Subcutaneous abdominal adipose tissue (tissue), 5 donors: Measurements from ENCODE around the gene TMEM53.

Experiments
- H3K27ac ChIP-seq: one replicate; pipeline ENCODE4 v1.7.0; 2013; ENCODE audit warnings: low read depth, mild to moderate bottlenecking, inconsistent platforms, low read length, moderate library complexity
- H3K27me3 ChIP-seq, 5 donors: one replicate each; pipeline ENCODE4 v1.7.0; 2013; ENCODE audit warnings: low read length in 5 of 5, inconsistent platforms in 1 of 5; ENCODE audit not compliant: control insufficient read depth in 5 of 5, insufficient read depth in 4 of 5
- H3K36me3 ChIP-seq, 5 donors: one replicate each; pipeline ENCODE4 v1.7.0; 2013; ENCODE audit warnings: low read length in 5 of 5; ENCODE audit not compliant: control insufficient read depth in 5 of 5, insufficient read depth in 5 of 5
- H3K4me1 ChIP-seq, 5 donors: one replicate each; pipeline ENCODE4 v1.7.0; 2013; ENCODE audit warnings: low read length in 5 of 5, mild to moderate bottlenecking in 3 of 5, moderate library complexity in 1 of 5; ENCODE audit not compliant: control insufficient read depth in 5 of 5, insufficient read depth in 5 of 5
- H3K4me3 ChIP-seq, 5 donors: one replicate each; pipeline ENCODE4 v1.7.0; 2013; ENCODE audit warnings: low read length in 5 of 5, low read depth in 1 of 5
- H3K9ac ChIP-seq, 5 donors: one replicate each; pipeline ENCODE4 v1.7.0; 2013; ENCODE audit warnings: low read length in 5 of 5, mild to moderate bottlenecking in 4 of 5, moderate library complexity in 3 of 5
- H3K9me3 ChIP-seq, 5 donors: one replicate each; pipeline ENCODE4 v1.7.0; 2013; ENCODE audit warnings: low read length in 5 of 5; ENCODE audit not compliant: control insufficient read depth in 5 of 5
- donor health status: healthy.
- donor health status: healthy.
- donor health status: healthy.
- donor health status: healthy.
- donor health status: healthy.

Gene TMEM53

DNA sequence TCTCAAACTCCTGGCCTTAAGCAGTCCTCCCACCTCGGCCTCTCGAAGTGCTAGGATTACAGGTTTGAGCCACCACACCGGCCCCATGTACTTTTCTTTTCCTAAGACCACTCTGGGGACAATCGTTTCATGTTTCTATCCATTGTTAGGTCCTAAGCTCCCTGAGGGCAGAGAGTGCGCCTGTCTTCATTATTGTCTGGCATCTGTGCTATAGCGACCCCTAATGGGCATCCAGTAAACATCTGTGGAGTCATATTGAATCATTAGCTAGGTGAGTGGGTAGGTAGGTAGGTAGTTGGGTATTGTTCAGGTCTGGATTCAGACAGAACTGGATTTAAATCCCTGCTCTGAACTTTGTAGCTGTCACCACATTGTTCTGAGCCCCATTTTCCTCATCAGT, 66.1 kb downstream of the TMEM53 start:
- Histone ChIP-seq H3K4me1 (no peaks in the 10 kb centered on the region), H3K27ac (no peak overlapping the region), H3K4me3 (no peak overlapping the region), H3K27me3 (peaks cover 0 to 16% (median 9%) of the 10 kb centered on the region in 5 donors), H3K9me3 (no peaks in the 10 kb centered on the region), H3K9ac (no peak overlapping the region), H3K36me3 (no peaks in the 10 kb centered on the region)

DNA sequence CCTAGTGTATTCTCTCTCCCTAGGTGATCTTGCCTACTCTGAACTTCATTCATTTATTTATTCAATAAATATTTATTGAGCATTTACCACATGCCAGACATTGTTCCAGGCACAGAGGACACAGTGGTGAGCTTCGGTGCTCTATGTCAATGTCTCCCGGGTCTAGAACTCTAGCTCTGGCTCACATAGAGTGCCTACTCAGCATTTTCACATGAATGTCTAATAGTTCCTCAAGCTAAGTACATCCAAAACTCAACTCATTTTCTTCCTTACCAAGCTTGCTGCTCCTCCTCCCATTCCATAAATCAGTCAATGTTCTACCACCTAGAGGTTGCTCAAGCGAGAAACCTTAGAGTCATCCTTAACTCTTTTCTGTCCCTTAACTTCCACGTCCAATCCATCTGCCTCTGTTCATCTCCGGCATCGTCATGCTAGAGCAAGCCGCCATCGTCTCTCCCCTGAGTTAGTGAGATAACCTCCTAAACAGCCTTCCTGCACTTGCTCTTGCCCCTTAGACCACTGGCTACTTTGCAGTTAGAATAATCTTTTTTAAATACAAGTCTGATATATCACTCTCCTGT, 67.5 kb downstream of the TMEM53 start:
- H3K4me1 ChIP-seq, result no peaks in the 10 kb centered on the region
- H3K27me3 ChIP-seq, result peaks cover 4 to 20% (median 13%) of the 10 kb centered on the region in 5 donors
- H3K27ac ChIP-seq, result no peak overlapping the region
- H3K9ac ChIP-seq, result no peak overlapping the region
- H3K4me3 ChIP-seq, result no peak overlapping the region
- H3K9me3 ChIP-seq, result no peaks in the 10 kb centered on the region
- H3K36me3 ChIP-seq, result no peaks in the 10 kb centered on the region

DNA sequence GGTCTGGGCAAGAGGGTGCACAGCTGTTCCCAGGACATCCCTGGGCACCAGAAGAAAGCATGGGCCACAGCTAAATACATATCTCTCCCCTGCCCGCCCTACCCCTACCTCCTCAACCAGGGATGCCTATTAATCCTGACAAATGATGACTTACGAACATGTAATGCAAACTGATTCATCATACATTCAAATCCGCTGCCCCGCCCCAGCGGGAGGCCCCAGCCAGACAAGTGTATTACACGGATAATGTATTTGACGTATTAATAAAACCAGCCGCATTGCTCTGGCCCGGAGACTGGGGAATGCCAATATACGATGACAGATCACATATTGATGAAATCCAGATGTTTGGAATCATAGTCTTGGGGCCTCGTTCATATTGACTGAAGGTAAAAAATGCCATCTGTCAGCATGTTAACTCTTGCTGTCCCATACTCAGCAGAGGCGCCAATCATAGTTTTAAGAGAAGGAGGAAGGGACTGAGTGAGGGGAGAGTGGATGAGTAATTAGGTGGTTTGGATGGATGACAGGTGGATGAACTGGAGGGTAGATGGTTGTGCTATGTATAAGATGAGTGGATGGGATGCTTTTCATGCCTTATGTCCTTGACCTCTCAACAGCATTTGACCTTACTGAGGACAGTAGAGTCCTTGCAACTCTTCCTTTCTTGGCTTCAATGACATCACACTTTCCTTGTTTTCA, 68.2 kb downstream of the TMEM53 start:
- Histone ChIP-seq H3K9ac (no peak overlapping the region), H3K4me1 (no peaks in the 10 kb centered on the region), H3K36me3 (no peaks in the 10 kb centered on the region), H3K27me3 (peaks cover 4 to 21% (median 13%) of the 10 kb centered on the region in 5 donors), H3K4me3 (no peak overlapping the region), H3K9me3 (no peaks in the 10 kb centered on the region), H3K27ac (no peak overlapping the region)

DNA sequence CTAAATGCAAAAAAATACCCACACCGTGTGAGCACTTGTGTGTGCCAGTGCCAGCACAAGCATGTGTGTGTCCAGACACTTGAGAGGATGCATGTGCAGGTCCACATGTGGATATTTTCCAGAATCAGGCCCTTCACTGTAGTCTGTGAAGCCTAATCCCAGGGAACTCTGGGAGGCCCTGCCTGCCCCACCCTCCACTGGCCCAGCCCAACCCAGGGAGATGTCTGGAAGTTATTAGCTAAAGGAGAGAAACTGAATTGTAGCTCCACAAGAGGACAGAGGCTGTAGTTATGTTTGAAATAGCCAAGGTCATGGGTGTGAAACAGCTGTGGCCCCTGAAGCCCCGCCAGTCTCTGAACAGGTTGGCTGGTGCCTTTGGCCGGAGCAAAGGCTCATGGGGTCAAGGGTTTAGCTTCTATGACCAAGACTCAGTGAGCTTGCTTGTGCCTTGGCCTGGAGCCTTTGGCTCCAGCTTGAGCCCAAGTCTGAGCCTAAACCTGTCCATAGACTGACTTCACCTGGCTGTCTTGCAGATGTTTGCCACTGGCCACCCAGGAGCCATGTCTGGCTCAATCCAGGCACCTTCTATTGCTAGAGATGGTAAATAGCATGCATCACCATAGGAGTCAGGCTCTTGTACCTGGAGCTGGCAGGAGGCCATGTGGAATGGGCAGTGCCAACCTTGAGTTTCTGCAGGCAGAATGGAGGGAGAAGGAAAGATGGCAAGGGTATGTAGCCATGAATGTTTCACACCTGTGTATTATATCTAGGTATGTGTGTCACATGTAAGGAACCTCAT, 69.9 kb downstream of the TMEM53 start:
- Histone ChIP-seq H3K4me3 (no peak overlapping the region), H3K36me3 (no peaks in the 10 kb centered on the region), H3K9me3 (no peaks in the 10 kb centered on the region), H3K4me1 (no peaks in the 10 kb centered on the region), H3K27me3 (peaks cover 4 to 21% (median 12%) of the 10 kb centered on the region in 5 donors), H3K27ac (no peak overlapping the region), H3K9ac (no peak overlapping the region)

DNA sequence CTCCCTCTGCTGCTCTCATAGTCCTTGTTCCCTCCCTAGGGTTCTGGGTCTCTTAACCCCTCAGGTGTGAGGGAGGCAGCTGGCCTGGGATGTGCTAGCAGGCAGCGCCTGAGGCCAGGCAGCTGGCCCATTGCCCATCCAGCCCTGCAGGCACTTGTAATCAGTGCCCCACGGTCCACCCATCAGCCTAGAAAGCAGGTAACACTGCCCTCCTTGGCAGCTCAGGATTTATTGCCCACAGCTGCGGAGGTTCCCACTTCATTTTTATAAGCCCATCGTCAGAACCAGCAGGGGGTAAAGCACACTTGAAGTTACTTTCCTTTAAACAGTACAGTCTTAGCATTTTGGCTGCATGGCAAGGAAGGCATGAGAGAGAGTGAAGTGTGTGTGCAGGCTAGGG, 70.6 kb downstream of the TMEM53 start:
- Histone ChIP-seq H3K36me3 (no peaks in the 10 kb centered on the region), H3K27ac (no peak overlapping the region), H3K4me3 (no peak overlapping the region), H3K9me3 (no peaks in the 10 kb centered on the region), H3K9ac (no peak overlapping the region), H3K27me3 (peaks cover 4 to 21% (median 12%) of the 10 kb centered on the region in 5 donors), H3K4me1 (no peaks in the 10 kb centered on the region)
